Measurements from ENCODE around the gene UFD1. TPM values are rescaled to one million over a fixed set of nuclear protein-coding genes. Genes with fewer than 3 reads are reported as not detected.

UFD1 gene
- total RNA-seq, 1 donor from 2014 or later = 55.4 TPM

DNA sequence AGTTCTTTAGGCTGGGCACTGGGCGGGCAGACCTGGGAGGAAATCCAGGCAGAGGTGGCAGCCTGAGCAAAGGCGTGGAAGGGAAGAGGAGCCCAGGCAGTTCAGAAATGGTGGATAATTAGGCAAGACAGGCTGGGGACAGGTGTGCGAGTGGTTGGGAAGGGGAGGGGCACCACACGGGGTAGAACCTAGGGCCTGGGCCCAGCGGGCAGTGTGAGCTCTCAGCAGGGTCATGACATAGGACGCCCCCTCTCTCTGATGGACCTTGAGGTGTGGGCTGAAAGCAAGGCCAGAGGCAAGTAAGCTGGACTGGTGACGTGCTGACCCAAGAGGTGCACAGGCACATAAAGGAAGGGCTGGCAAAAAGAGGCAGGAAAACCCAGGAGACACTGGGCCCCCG, 6.8 kb downstream of the UFD1 start:
- no peak for DNase-seq (ENCODE audit: low spot score)

DNA sequence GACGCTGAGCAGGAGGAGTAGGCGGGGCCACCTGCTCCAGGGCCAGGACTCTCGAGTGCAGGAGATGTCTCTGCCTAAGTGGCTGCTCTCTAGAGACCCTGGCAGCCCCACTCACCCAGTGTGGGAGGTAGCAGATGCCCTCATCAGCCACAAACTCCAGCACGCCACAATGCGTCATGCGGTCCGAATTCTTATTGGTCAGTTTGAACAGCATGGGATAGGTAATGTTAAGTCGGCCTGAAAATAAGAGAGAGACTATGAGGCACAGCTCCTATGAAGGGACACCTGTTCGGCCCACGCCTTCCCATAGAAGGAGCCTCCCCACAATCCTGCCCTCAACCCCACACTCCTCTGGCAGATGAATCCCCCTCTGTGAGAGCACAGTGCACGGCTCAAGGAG, 7.4 kb downstream of the UFD1 start:
- DNase-seq (ENCODE audit: low spot score) = no peak

DNA sequence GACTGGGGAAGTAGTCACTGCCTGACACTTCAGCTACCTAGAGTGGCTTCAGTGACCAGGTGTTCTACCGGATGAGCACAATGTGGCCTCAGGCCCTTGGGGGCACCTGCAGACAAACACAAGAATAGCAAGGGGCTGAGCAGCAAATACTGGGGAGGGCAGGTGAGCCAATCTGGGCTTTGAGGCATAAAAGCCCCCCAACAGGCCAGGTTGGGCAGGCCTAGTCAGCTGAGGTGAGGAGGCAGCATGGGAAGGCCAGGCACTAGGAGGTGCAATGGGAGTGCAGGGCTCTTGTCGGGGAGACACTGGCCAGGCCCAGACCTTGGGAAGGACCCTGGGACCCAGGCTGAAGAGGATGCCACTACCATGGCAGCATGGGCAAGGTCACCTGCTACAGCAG, 9.0 kb downstream of the UFD1 start:
- DNase-seq (ENCODE audit: low spot score) = no peak

- DNase-seq (ENCODE audit: low spot score) = no peak
Measured at GRCh38 chr22:19469421-19469820, 9.6 kb downstream of the UFD1 start.

- no peak for DNase-seq (ENCODE audit: low spot score)
Measured at GRCh38 chr22:19467912-19468311, 11.1 kb downstream of the UFD1 start.

DNA sequence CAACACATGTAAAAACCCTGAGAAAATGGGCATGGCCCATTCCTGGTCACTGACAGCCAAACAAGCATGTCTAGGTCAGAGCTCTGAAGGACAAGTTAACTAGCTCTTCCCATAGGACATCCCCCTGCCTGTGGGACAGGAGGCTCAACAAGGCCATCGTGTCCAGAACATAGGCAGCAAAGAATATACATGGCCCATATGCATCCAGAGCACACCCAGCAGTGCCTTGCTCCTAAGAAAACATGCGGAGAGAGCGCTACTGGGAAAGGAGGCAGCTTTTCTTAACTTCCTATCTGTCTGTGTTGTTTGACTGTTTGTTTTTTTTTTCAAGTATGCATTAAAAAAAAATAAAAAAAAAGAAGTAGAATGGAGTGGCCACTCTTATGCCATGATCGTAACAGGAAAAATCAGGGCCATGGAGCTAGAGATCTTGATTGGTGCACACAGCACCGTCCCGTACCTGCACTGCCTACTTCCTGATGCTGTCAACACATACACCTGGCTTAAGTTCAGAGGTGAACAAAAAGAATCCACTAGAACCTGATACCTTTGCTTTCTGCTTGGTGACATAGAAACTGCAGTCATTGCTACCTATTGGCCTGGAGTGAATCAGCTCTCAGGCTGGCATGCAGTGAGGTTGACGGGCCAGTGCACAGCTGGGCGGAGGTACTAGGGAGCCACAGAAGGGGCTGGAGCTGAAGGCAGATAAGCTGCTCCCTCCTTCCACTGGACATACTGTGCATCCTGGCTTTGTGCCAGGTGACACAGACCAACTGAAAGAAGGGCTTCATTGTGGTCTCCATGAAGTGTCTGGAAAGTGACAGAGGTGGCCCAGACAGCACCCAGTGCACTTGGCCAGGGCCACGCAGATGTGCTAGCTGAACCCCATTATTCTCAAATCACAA, 11.9 kb downstream of the UFD1 start:
- no peak for DNase-seq (ENCODE audit: low spot score)

GRCh38 chr22:19466126-19466716, 12.8 kb downstream of the UFD1 start:
- no peak for DNase-seq (ENCODE audit: low spot score)

GRCh38 chr22:19464975-19465374, 14.0 kb downstream of the UFD1 start:
- no peak for DNase-seq (ENCODE audit: low spot score)

DNA sequence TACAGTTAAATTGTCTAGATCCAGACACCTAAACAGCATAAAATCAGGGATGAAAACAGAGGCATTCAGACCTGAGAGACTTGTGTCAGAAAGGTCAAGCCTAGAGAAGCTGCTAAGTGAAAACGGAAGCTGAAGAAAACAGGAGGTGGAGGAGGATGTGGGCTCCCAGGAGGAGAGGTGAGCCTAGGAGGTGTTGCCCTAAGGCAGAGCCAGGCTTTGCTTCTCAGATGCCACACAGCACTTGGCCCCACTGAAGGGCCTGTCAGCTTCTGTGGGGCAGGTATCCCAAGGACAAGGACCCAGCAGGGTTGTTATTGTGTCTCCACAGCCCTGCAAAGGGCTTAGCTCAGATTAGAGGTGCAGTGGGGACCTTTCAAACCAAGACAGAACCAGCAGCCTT, 14.4 kb downstream of the UFD1 start:
- no peak for DNase-seq (ENCODE audit: low spot score)

- DNase-seq (ENCODE audit: low spot score) = no peak
Measured at GRCh38 chr22:19463491-19464469, 15.2 kb downstream of the UFD1 start.

DNA sequence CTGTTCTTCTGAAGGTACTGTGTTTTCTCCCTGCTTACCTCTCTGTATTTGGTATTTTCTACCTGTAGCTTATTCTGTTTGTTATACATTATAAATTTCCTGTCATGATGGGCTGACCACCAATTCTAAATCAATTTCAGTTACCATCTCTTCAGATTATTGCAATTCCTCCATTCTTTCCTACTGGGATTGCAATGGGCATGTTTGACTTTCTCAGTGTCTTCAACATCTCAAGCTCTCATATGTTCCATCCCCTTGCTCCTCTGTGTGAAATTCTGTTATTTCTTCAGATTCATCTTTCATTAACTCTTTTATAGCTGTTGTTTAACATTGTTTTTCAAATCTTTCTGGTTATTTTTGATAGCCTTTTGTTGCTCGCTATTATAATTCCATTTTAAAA, 16.0 kb downstream of the UFD1 start:
- no peak for DNase-seq (ENCODE audit: low spot score)

DNA sequence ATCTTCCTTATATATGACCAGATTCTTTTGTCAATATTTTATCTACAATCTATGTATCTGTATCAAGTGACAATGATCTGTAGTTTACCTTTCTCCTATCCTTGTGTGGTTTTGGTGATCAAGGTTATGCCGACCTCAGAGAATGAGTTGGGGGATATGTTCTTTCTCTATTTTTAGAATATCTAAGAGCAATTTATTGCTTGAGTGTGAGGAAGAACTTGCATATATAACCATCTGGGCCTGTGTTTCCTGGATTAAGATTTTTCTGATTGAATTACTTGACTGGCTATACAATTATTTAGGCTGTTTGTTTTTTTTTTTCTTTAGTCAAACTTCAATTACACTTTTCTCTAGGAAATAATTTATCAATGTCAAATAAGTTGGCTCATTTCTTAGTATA, 17.5 kb downstream of the UFD1 start:
- DNase-seq (ENCODE audit: low spot score) = no peak

- no peak for DNase-seq (ENCODE audit: low spot score)
Measured at GRCh38 chr22:19460036-19460435, 19.0 kb downstream of the UFD1 start.

- no peak for DNase-seq (ENCODE audit: low spot score)
Measured at GRCh38 chr22:19457828-19458428, 21.1 kb downstream of the UFD1 start.

GRCh38 chr22:19456541-19456940, 22.5 kb downstream of the UFD1 start:
- no peak for DNase-seq (ENCODE audit: low spot score)

DNA sequence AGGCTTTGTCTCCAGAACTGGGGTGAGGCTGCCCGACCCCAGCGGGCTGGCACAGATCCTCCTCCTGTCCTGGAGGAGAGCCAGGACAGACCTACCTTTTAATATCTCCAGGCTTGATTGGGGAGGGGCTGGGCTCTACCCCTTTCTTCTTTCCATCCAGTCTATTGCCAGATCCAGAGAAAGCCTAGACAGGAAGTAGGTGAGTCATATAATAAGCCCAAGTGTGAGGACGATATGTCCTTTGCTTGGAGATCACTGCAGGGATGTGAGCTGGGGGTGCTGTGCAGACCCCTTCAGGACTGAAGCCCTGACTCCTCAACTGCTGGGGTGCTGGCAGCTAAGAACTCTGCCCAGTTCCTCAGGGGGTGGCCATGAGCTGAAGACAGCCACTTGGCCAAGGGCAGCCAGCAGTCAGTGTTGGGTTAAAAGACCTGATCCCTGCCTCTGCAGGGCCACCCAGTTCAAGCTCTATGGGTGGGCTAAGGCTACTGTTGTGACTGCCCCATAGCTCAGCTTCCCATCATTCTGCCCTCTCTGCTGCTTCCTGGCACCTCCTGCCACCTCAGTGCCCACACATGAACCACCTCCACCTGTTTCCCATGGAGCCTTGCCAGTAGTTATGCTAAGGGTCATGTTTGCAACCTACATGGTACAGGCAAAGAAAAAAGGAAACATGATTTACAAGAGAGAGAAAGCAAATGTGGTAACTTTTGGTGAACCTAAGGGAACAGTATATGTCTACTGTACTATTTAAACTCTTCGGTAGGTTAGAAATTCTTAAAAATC, 23.2 kb downstream of the UFD1 start:
- no peak for DNase-seq (ENCODE audit: low spot score)

DNA sequence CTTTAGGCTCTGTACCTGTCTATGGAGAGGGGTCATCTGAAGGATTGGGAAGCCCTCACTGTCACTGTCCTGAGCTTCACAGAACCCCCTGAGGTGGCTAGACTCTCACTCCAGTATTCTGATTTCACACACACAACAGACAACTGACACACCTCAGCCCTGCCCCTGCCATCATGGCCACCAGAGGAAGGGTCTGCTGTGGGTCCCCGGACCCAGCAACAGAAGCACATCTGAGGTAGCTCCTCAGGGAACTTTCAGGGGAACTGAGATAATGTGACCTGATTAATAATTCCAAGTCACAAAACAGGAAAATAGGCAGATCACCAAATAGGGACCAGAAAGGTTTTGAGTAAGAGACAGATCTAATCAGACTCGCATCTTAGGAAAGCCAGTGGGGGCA, 24.0 kb downstream of the UFD1 start:
- no peak for DNase-seq (ENCODE audit: low spot score)

GRCh38 chr22:19454156-19454555, 24.8 kb downstream of the UFD1 start:
- no peak for DNase-seq (ENCODE audit: low spot score)

- no peak for DNase-seq (ENCODE audit: low spot score)
Measured at GRCh38 chr22:19453718-19454117, 25.3 kb downstream of the UFD1 start.

- no peak for DNase-seq (ENCODE audit: low spot score)
Measured at GRCh38 chr22:19451570-19451969, 27.4 kb downstream of the UFD1 start.
